MCF 10A (cell line): Measurements from ENCODE around the gene KCNMB2. TPM values are rescaled to one million over a fixed set of nuclear protein-coding genes. Genes with fewer than 3 reads are reported as not detected.
A peak's percentile ranks its signal among the peaks of the same experiment; 100 is the strongest.

Source experiments
- Bru-seq: library from RNA; stranded (reverse); fragments of 400-500 nt; gene quantifications from one replicate; lab custom pipeline; 2021; lab: Mats Ljungman, UMichigan
- BruChase-seq, 2 experiments: library from RNA; stranded (reverse); fragments of 400-500 nt; gene quantifications; one replicate each; lab custom pipeline; 2021; lab: Mats Ljungman, UMichigan
- BruUV-seq: library from RNA; stranded (reverse); fragments of 400-500 nt; replicated peaks from 2 replicates; lab custom pipeline; 2021; lab: Mats Ljungman, UMichigan
- CTCF ChIA-PET: fragments of 300-600 bp; sonication (Branson Sonifier 250); formaldehyde crosslinking; extraction: SDS; loops from one replicate; lab custom pipeline; 2021; ENCODE audit warnings: antibody characterized with exemption, inconsistent platforms; lab: Yijun Ruan, JAX
- POLR2A ChIA-PET: fragments of 300-600, 350-650 bp; sonication (Branson Sonifier 250); formaldehyde crosslinking; extraction: SDS; loops from one replicate; lab custom pipeline; 2020; ENCODE audit warnings: antibody characterized with exemption, inconsistent platforms; lab: Yijun Ruan, JAX
- DNase-seq: peaks from one replicate; pipeline ENCODE4 v3.0.0-alpha.2; 2018; ENCODE audit not compliant: unreplicated experiment
- H3K27ac Mint-ChIP-seq: one replicate; pipeline ENCODE4 v1.8.0; 2022; ENCODE audit warnings: mild to moderate bottlenecking, low read depth, mixed read lengths; ENCODE audit not compliant: unreplicated experiment
- H3K27me3 Mint-ChIP-seq: one replicate; pipeline ENCODE4 v1.8.0; 2022; ENCODE audit warnings: mixed read lengths; ENCODE audit not compliant: insufficient read depth, unreplicated experiment
- H3K36me3 Mint-ChIP-seq: one replicate; pipeline ENCODE4 v1.8.0; 2022; ENCODE audit warnings: mild to moderate bottlenecking, moderate library complexity, mixed read lengths; ENCODE audit not compliant: insufficient read depth, unreplicated experiment
- H3K4me1 Mint-ChIP-seq: one replicate; pipeline ENCODE4 v1.8.0; 2022; ENCODE audit warnings: mixed read lengths; ENCODE audit not compliant: insufficient read depth, unreplicated experiment
- H3K4me3 Mint-ChIP-seq: one replicate; pipeline ENCODE4 v1.8.0; 2022; ENCODE audit warnings: mild to moderate bottlenecking, moderate library complexity, mixed read lengths; ENCODE audit not compliant: unreplicated experiment
- H3K9me3 Mint-ChIP-seq: one replicate; pipeline ENCODE4 v1.8.0; 2022; ENCODE audit warnings: mixed read lengths; ENCODE audit not compliant: unreplicated experiment
- CTCF ChIP-seq: fragments of 200-600 bp; IDR thresholded peaks from one replicate; pipeline ENCODE4 v1.8.0; 2022; ENCODE audit warnings: antibody characterized with exemption, mild to moderate bottlenecking; ENCODE audit not compliant: unreplicated experiment
- intact Hi-C: fragments of 100-400 bp; cut with micrococcal nuclease; formaldehyde crosslinking; loops from 2 replicates; pipeline ENCODE4 v1.14.1; 2022
- long read RNA-seq: library from polyadenylated mRNA; stranded (forward); transcript quantifications from one replicate; pipeline ENCODE4 v2.0.0, GENCODE V29; 2022
- total RNA-seq: library from RNA; stranded (reverse); gene quantifications from 2 replicates; pipeline ENCODE4 v1.2.3, GENCODE V29; 2022

The KCNMB2 gene
- total RNA-seq (not detected in 2 replicates), Bru-seq, nascent RNA (not detected), BruChase-seq, experiment 1, labeled RNA remaining after a 6-hour chase (not detected), BruChase-seq, experiment 2, labeled RNA remaining after a 2-hour chase (not detected)
- long read RNA-seq = 0 reads

GRCh38 chr3:178536211-178537079, at the start of gene KCNMB2:
Gene KCNMB2 (plus strand): TSS chr3:178536436.
- Mint-ChIP-seq H3K36me3 (no peaks in the 10 kb centered on the region), H3K27ac (peak within 1 kb of the TSS; percentile 72), H3K27me3 (no peaks in the 10 kb centered on the region), H3K4me3 (peak within 1 kb of the TSS; percentile 67), H3K9me3 (no peaks in the 10 kb centered on the region), H3K4me1 (peaks cover 8% of the 10 kb centered on the region)
- no peak for DNase-seq
- TF ChIP-seq CTCF = no peak
- intact Hi-C loops = no loop called here
- ChIA-PET POLR2A (no interaction called here), CTCF (interaction anchor here (0.8 kb wide), 1 partner anchor 11 kb away, joined by 3 read pairs; no protein-coding TSS in a partner anchor)
- no TSS peak for BruUV-seq

- Mint-ChIP-seq H3K9me3 (no peaks in the 10 kb centered on the region), H3K4me3 (no peak overlapping the region), H3K27me3 (no peaks in the 10 kb centered on the region), H3K36me3 (no peaks in the 10 kb centered on the region), H3K4me1 (no peaks in the 10 kb centered on the region), H3K27ac (no peak overlapping the region)
- ChIA-PET CTCF (interaction anchor here (0.7 to 1.4 kb wide), 4 partner anchors 14 to 491 kb away, joined by 3 read pairs; no protein-coding TSS in a partner anchor), POLR2A (no interaction called here)
- intact Hi-C loops = no loop called here
- no peak for TF ChIP-seq CTCF
- BruUV-seq = no TSS peak
- no peak for DNase-seq
Measured at GRCh38 chr3:178486903-178487302, 49.3 kb upstream of the KCNMB2 start.

- H3K4me1 Mint-ChIP-seq = no peaks in the 10 kb centered on the region
- H3K36me3 Mint-ChIP-seq = no peaks in the 10 kb centered on the region
Measured at GRCh38 chr3:178487752-178488151, 48.5 kb upstream of the KCNMB2 start.

More at GRCh38 chr3:178487752-178488151, 48.5 kb upstream of the KCNMB2 start:
- Mint-ChIP-seq H3K4me3 (no peak overlapping the region), H3K9me3 (no peaks in the 10 kb centered on the region), H3K27me3 (no peaks in the 10 kb centered on the region), H3K27ac (no peak overlapping the region)
- CTCF ChIA-PET = no interaction called here
- no peak for TF ChIP-seq CTCF
- peak; percentile 7 for DNase-seq
- POLR2A ChIA-PET = no interaction called here
- no TSS peak for BruUV-seq
- intact Hi-C loops = no loop called here
